MM.1S (cell line): ENCODE results near the gene CPA3.

ENCODE experiments used
- DNase-seq: peaks from one replicate; pipeline ENCODE4 v3.0.0-alpha.2; 2015
- H2AFZ ChIP-seq: fragments of 300-600 bp; sonication (generic); 2 replicates; pipeline ENCODE4 v1.6.0; 2016; ENCODE audit warnings: antibody characterized with exemption, low read length
- H3F3A ChIP-seq: fragments of 300-600 bp; sonication (generic); 2 replicates; pipeline ENCODE4 v1.6.1; 2016; ENCODE audit warnings: mild to moderate bottlenecking, antibody characterized with exemption, low read length, moderate library complexity, mixed read lengths; ENCODE audit not compliant: insufficient read depth
- H3K27ac ChIP-seq: fragments of 300-600 bp; sonication (generic); 2 replicates; pipeline ENCODE4 v1.5.1; 2016; ENCODE audit warnings: mild to moderate bottlenecking, low read length
- H3K27me3 ChIP-seq: fragments of 300-600 bp; sonication (generic); replicated peaks from 2 replicates; pipeline ENCODE4 v1.6.0; 2016; ENCODE audit warnings: low read length; ENCODE audit not compliant: insufficient read depth
- H3K36me3 ChIP-seq: fragments of 300-600 bp; sonication (generic); replicated peaks from 2 replicates; pipeline ENCODE4 v1.6.1; 2016; ENCODE audit warnings: mild to moderate bottlenecking, low read length, mixed read lengths; ENCODE audit not compliant: insufficient read depth
- H3K4me1 ChIP-seq: fragments of 300-600 bp; sonication (generic); 2 replicates; pipeline ENCODE4 v1.6.1; 2016; ENCODE audit warnings: low read length, mixed read lengths
- H3K4me2 ChIP-seq: fragments of 300-600 bp; sonication (generic); 2 replicates; pipeline ENCODE4 v1.6.0; 2016; ENCODE audit warnings: low read depth, low read length
- H3K4me3 ChIP-seq: fragments of 300-600 bp; sonication (generic); 2 replicates; pipeline ENCODE4 v1.5.1; 2016; ENCODE audit warnings: low read length, mixed read lengths
- H3K79me2 ChIP-seq: fragments of 300-600 bp; sonication (generic); 2 replicates; pipeline ENCODE4 v1.6.1; 2016; ENCODE audit warnings: mixed run types, low read length, mixed read lengths
- H3K9ac ChIP-seq: fragments of 300-600 bp; sonication (generic); 2 replicates; pipeline ENCODE4 v1.6.1; 2016; ENCODE audit warnings: low read length, mixed read lengths
- H3K9me2 ChIP-seq: fragments of 300-600 bp; sonication (generic); replicated peaks from 2 replicates; pipeline ENCODE4 v1.6.1; 2016; ENCODE audit warnings: mild to moderate bottlenecking, low read length, mixed read lengths; ENCODE audit not compliant: insufficient read depth
- H3K9me3 ChIP-seq: fragments of 300-600 bp; sonication (generic); replicated peaks from 2 replicates; pipeline ENCODE4 v1.6.1; 2016; ENCODE audit warnings: mild to moderate bottlenecking, low read length, mixed read lengths; ENCODE audit not compliant: insufficient read depth
- H4K20me1 ChIP-seq: fragments of 300-600 bp; sonication (generic); 2 replicates; pipeline ENCODE4 v1.6.1; 2016; ENCODE audit warnings: mild to moderate bottlenecking, low read length, moderate library complexity, mixed read lengths; ENCODE audit not compliant: insufficient read depth
- EZH2 ChIP-seq: fragments of 300-600 bp; sonication (generic); optimal IDR thresholded peaks from 2 replicates; pipeline ENCODE3; 2017; ENCODE audit warnings: low read depth, mild to moderate bottlenecking, antibody characterized with exemption, low read length, mixed read lengths
- EZH2phosphoT487 ChIP-seq: fragments of 300-600 bp; sonication (generic); IDR thresholded peaks from 2 replicates; pipeline ENCODE4 v1.6.1; 2018; ENCODE audit warnings: antibody characterized with exemption, low read length
- TF ChIP-seq, protein P1 (sequence below): fragments of 300-600 bp; sonication (generic); IDR thresholded peaks from 2 replicates; pipeline ENCODE4 v1.5.1; 2016; ENCODE audit warnings: antibody characterized with exemption, low read length, mixed read lengths

Gene CPA3, protein sequence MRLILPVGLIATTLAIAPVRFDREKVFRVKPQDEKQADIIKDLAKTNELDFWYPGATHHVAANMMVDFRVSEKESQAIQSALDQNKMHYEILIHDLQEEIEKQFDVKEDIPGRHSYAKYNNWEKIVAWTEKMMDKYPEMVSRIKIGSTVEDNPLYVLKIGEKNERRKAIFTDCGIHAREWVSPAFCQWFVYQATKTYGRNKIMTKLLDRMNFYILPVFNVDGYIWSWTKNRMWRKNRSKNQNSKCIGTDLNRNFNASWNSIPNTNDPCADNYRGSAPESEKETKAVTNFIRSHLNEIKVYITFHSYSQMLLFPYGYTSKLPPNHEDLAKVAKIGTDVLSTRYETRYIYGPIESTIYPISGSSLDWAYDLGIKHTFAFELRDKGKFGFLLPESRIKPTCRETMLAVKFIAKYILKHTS

DNA sequence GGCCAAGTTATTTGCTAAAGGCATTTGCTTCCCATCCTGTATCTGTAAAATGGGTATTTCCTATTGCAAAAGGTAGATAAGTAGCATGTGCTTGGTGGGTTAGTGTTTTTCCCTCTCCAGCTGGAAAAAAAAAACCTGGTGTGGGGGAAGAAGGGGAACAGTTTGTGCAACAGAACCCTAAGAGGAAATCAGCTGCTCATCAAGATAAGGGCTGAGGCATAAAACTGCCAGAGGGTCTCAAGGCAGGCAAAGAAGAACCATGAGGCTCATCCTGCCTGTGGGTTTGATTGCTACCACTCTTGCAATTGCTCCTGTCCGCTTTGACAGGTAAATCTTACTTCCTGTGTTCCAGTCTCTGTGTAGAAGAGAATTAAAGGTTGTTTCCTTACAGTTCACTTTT is at the start of gene CPA3:
Gene CPA3 (plus strand): TSS at position 248 of the 400 bp plus-strand sequence. CDS start 12 bp downstream, at position 260.
- H4K20me1 ChIP-seq = no peaks in the 10 kb centered on the region
- H3K79me2 ChIP-seq = no peaks in the 10 kb centered on the region
- H2AFZ ChIP-seq = no peak within 1 kb of the TSS
- no peak within 1 kb of the TSS for H3K27ac ChIP-seq
- no peak within 1 kb of the TSS for H3K4me2 ChIP-seq
- H3K9ac ChIP-seq = no peak within 1 kb of the TSS
- no peak within 1 kb of the TSS for H3K4me3 ChIP-seq
- H3F3A ChIP-seq = no peaks in the 10 kb centered on the region
- DNase-seq = no peak
- no peaks in the 10 kb centered on the region for H3K4me1 ChIP-seq
- no peaks in the 10 kb centered on the region for H3K9me3 ChIP-seq
- TF ChIP-seq EZH2 (no peak), EZH2phosphoT487 (no peak)
- TF ChIP-seq, protein P1, sequence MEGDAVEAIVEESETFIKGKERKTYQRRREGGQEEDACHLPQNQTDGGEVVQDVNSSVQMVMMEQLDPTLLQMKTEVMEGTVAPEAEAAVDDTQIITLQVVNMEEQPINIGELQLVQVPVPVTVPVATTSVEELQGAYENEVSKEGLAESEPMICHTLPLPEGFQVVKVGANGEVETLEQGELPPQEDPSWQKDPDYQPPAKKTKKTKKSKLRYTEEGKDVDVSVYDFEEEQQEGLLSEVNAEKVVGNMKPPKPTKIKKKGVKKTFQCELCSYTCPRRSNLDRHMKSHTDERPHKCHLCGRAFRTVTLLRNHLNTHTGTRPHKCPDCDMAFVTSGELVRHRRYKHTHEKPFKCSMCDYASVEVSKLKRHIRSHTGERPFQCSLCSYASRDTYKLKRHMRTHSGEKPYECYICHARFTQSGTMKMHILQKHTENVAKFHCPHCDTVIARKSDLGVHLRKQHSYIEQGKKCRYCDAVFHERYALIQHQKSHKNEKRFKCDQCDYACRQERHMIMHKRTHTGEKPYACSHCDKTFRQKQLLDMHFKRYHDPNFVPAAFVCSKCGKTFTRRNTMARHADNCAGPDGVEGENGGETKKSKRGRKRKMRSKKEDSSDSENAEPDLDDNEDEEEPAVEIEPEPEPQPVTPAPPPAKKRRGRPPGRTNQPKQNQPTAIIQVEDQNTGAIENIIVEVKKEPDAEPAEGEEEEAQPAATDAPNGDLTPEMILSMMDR = no peak
- H3K27me3 ChIP-seq = no peaks in the 10 kb centered on the region
- H3K36me3 ChIP-seq = no peaks in the 10 kb centered on the region
- no peaks in the 10 kb centered on the region for H3K9me2 ChIP-seq

DNA sequence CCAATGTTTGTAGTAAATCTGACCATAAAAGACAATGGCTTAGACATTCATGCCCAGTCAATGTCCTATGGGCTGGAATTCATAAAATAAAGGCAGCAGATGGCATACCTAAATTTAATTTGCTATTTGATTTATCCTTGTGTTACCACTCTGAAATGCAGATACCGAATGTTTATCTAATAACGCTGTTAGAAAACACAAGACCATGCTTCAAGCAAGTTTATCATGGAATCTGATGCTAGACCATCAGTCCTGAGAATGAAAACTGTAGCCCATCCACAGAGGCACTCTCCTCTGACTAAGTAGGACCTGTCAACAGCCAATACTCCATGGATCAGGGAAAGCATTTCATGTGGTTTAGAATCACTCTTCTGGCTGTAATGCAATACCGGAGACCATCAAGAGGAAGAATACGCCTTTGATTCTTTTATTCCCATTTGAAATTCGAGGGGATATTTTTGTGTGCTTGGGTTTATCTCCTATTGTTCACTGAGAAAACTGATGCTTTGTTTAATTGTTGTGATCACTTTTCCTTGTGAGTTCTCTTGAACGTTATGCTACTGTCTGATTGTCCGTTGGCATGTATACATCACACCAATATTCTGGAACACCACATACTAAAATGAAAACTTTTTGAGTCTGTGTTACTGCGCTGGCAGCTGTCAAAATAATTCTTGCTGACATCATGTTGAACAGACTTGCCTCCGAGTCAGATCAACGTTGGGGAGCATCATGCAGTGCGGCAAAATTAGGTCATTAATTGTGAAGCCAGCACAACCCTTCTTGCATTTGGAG is 49.6 kb upstream of the CPA3 start:
- Histone ChIP-seq H3K4me1 (no peaks in the 10 kb centered on the region), H3K4me2 (no peak overlapping the region), H3K9ac (no peak overlapping the region), H3K36me3 (no peaks in the 10 kb centered on the region), H3K27ac (no peak overlapping the region), H3K9me2 (no peaks in the 10 kb centered on the region), H3K4me3 (no peak overlapping the region), H3F3A (no peaks in the 10 kb centered on the region), H3K79me2 (no peaks in the 10 kb centered on the region), H2AFZ (no peak overlapping the region), H3K9me3 (no peaks in the 10 kb centered on the region), H4K20me1 (no peaks in the 10 kb centered on the region), H3K27me3 (no peaks in the 10 kb centered on the region)
- TF ChIP-seq EZH2 (no peak), EZH2phosphoT487 (no peak)
- TF ChIP-seq, protein P1 = no peak
- no peak for DNase-seq

DNA sequence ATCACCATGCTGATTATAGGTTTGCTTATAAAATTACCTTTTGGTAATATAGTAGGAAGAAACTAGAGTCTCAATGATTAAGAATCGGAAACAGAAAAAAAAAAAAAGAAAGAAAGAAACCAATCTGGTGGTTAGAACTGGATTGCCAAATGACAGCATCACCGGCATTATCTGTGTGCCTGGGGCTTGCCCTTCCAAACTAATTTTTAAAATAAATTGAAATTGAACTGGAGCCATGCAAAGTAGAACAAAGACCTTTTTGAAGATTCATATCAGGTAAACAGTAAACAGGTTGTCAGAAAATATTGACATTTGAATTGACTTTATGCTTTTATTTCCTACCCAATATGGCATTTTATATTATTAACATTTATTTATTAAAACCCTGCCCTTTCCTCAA is 48.7 kb upstream of the CPA3 start:
- Histone ChIP-seq H4K20me1 (no peaks in the 10 kb centered on the region), H3K9me2 (no peaks in the 10 kb centered on the region), H3K79me2 (no peaks in the 10 kb centered on the region), H3K9me3 (no peaks in the 10 kb centered on the region), H3K4me1 (no peaks in the 10 kb centered on the region), H3K4me2 (no peak overlapping the region), H3F3A (no peaks in the 10 kb centered on the region), H3K27me3 (no peaks in the 10 kb centered on the region), H3K4me3 (no peak overlapping the region), H3K36me3 (no peaks in the 10 kb centered on the region), H2AFZ (no peak overlapping the region), H3K27ac (no peak overlapping the region), H3K9ac (no peak overlapping the region)
- no peak for TF ChIP-seq EZH2
- TF ChIP-seq, protein P1 = no peak
- TF ChIP-seq EZH2phosphoT487 = no peak
- no peak for DNase-seq
